ENCODE measurements around the gene SLC10A7. TPM values are rescaled to one million over a fixed set of nuclear protein-coding genes. Genes with fewer than 3 reads are reported as not detected.

SLC10A7 gene
- total and polyA plus RNA-seq, 2 of the 8 experiments (the other 6 are each of a cell fraction or from before 2014, with no cell fraction given): 2.5 to 2.9 TPM

DNA sequence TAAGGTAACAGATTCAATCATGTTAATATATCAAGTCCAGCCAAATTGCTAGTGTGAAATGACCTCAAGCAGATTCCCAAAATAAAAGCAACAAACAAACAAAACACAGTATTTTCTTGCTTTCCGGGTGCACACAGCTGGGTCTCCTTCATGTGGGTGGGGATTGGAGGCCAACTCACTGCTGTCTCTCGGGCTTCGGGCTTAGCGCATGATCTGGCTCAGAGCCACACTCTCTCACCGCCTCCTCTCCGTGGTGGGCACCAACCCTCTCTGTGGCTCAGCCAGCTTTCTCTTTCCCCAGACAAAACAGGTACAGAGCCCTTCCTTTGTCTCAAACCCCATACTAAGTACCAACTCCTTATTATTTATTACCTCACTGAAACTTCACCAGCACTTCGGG, 310.3 kb downstream of the SLC10A7 start:
- no peak overlapping the region for H4K8ac ChIP-seq (ENCODE audit: extremely low read depth, insufficient read depth, low read length)
- no peak overlapping the region for H2AFZ ChIP-seq (ENCODE audit: low read length)
- H2BK20ac ChIP-seq (ENCODE audit: low read length): no peak overlapping the region
- no peak overlapping the region for H3K4me3 ChIP-seq (ENCODE audit: extremely low read depth in 1 of 4, insufficient read depth in 2 of 4, low read depth in 3 of 4, low read length in 4 of 4)
- H3K4me2 ChIP-seq (ENCODE audit: insufficient read depth in 1 of 2, low read depth in 2 of 2, low read length in 2 of 2): no peak overlapping the region
- H4K91ac ChIP-seq (replicated peaks; ENCODE audit: insufficient read length, low read length): no peak overlapping the region
- no peak overlapping the region for H3K14ac ChIP-seq (ENCODE audit: insufficient read length)
- H3K4me1 ChIP-seq (replicated peaks in 1 of 4; ENCODE audit: control insufficient read depth in 3 of 4, insufficient read depth in 4 of 4, low read length in 3 of 4): no peaks in the 10 kb centered on the region
- H3K79me2 ChIP-seq (ENCODE audit: control insufficient read depth in 1 of 2, insufficient read depth in 2 of 2, low read length in 2 of 2): no peaks in the 10 kb centered on the region
- H3K23me2 ChIP-seq (ENCODE audit: low read depth, low read length): no peaks in the 10 kb centered on the region
- FAIRE-seq (no peak), DNase-seq (ENCODE audit: low read depth in 1 of 2, low spot score in 2 of 2) (no peak)
- H2BK5ac ChIP-seq (ENCODE audit: low read depth, low read length): no peak overlapping the region
- no peak overlapping the region for H3K4ac ChIP-seq (replicated peaks; ENCODE audit: insufficient read length, low read depth, low read length)
- H3K23ac ChIP-seq (ENCODE audit: insufficient read length): no peak overlapping the region
- no peak overlapping the region for H3K56ac ChIP-seq (replicated peaks; ENCODE audit: insufficient read length, low read depth, low read length)
- H4K20me1 ChIP-seq (replicated peaks in 1 of 2; ENCODE audit: control insufficient read depth in 1 of 2, insufficient read depth in 2 of 2, low read length in 2 of 2): no peaks in the 10 kb centered on the region
- no peak overlapping the region for H2BK12ac ChIP-seq (ENCODE audit: low read depth, low read length)
- H3K27me3 ChIP-seq (replicated peaks in 1 of 4; ENCODE audit: control insufficient read depth in 3 of 4, extremely low read depth in 1 of 4, insufficient read depth in 3 of 4, low read length in 3 of 4): no peaks in the 10 kb centered on the region
- ChIA-PET POLR2A (ENCODE audit: partially characterized antibody) (no interaction called here), CTCF (ENCODE audit: partially characterized antibody) (no interaction called here)
- H3K36me3 ChIP-seq (ENCODE audit: control insufficient read depth in 2 of 4, insufficient read depth in 4 of 4, low read length in 3 of 4): no peaks in the 10 kb centered on the region
- no peak overlapping the region for H2BK120ac ChIP-seq (replicated peaks; ENCODE audit: low read depth, low read length)
- no peak overlapping the region for H2BK15ac ChIP-seq (ENCODE audit: low read length)
- no peak overlapping the region for H3K9ac ChIP-seq (replicated peaks in 1 of 4; ENCODE audit: extremely low read depth in 1 of 4, low read depth in 3 of 4, low read length in 3 of 4)
- no peak overlapping the region for H3K27ac ChIP-seq (ENCODE audit: low read depth, low read length)
- no peaks in the 10 kb centered on the region for H3K9me3 ChIP-seq (ENCODE audit: insufficient read depth in 2 of 2, low read depth in 1 of 2, low read length in 1 of 2)
- 93% methylated on average over 7 of the region's 7 CpGs; no CpG with 5 or more reads in 1 of the 2 experiments for WGBS, 2 experiments (ENCODE audit: extremely low coverage in 1 of 2, insufficient coverage in 1 of 2, insufficient read length in 1 of 2, insufficient replicate concordance in 2 of 2, low coverage in 1 of 2, low lambda C conversion rate in 2 of 2, missing lambda C conversion rate in 1 of 2)
- no peak overlapping the region for H4K5ac ChIP-seq (ENCODE audit: insufficient read length, low read depth, low read length)
- H3K18ac ChIP-seq (ENCODE audit: extremely low read depth, low read length): no peak overlapping the region
- no peaks in the 10 kb centered on the region for H3K79me1 ChIP-seq (ENCODE audit: low read depth, low read length)
- H2AK5ac ChIP-seq (ENCODE audit: low read depth, low read length): no peak overlapping the region
- TF ChIP-seq ZNF274 (IDR thresholded peaks at IDR 0.05; ENCODE audit: borderline replicate concordance, extremely low read depth, low read length): no peak
- TF ChIP-seq TBP (IDR thresholded peaks at IDR 0.05; ENCODE audit: low read depth, low read length): no peak
- TF ChIP-seq NRF1 (IDR thresholded peaks at IDR 0.05; ENCODE audit: low read depth, low read length): no peak
- TF ChIP-seq E2F6 (IDR thresholded peaks at IDR 0.05): no peak
- TF ChIP-seq TEAD4 (IDR thresholded peaks at IDR 0.05; ENCODE audit: low read depth, low read length): no peak
